Stimulated activated CD8-positive, alpha-beta memory T cell treated with anti-CD3 and anti-CD28 coated beads, Interleukin-2, amount 100 ng/mL, for 1 hour (primary cell): ENCODE results near the gene TIMP2.
"Not testable (repeated sequence)": the region's sequence is repeated elsewhere in the genome, so short reads cannot be mapped to it uniquely, and the experiment has no call there.

Experiments used
- DNase-seq, 2 donors: peaks; one replicate each; pipeline ENCODE4 v3.0.0-alpha.2; 2020; ENCODE audit warnings: low read depth in 2 of 2

TIMP2 gene, protein sequence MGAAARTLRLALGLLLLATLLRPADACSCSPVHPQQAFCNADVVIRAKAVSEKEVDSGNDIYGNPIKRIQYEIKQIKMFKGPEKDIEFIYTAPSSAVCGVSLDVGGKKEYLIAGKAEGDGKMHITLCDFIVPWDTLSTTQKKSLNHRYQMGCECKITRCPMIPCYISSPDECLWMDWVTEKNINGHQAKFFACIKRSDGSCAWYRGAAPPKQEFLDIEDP

DNA sequence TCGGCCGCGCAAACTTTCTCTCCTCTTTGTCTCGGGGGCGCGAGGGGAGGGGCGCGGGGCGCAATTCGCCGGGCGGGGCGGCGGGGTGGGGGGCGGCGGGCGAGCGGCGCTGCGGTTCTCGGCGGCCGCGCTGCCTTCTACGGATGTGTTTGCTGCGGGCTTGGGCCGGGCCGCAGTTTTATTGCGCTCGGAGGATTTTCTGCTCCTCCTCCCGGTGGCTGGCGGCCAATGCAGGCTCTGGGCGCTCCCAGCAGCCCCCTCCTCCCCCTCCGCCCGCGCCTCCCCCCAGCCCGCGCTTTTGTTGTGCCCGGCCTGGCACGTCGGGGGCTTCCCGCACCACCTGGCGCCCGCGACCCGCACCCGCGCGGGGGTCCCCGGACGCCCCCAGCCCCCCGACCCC is at the start of gene TIMP2:
TIMP2 (minus strand) TSS at position 154 of the 400 bp plus-strand sequence. CDS start 299 bp downstream, outside the sequence.
- DNase-seq: peak; percentile 44 to 49

DNA sequence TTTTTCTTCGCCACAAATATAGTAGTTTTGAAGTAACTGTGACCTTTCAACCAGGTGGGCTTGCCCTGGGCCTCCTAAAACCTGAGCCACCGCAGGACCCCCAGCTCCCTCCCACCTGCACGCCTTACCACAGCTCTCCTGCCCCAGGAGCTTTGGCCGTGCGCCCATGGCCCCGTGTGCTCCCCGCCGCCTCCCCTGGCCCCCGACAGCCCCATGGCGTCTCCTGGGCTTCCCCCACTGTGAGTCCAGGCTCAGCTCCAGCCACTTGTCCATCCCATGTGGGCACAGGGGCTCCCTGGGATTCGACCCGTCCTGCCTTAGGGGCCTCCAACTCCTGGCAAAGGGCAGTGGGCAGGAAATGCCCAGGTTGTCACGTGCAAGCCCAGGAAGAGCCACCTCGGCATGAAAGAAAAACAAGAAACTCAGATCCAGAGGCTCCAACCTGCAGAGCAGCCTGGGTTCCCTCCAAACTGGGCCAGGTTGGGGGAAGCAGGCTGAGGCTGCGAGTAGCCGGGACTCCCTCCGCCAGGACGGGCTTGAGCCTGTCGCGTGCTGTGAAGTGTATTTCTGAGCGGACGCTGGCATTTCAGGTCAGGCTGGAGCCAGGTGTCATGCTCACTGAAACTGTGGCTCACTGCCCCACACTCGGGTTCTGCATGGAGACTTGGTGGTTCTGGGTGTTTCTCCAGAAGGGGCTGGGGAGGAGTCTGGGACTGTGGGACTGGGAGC is 48.8 kb upstream of the TIMP2 start:
- DNase-seq: no peak

DNA sequence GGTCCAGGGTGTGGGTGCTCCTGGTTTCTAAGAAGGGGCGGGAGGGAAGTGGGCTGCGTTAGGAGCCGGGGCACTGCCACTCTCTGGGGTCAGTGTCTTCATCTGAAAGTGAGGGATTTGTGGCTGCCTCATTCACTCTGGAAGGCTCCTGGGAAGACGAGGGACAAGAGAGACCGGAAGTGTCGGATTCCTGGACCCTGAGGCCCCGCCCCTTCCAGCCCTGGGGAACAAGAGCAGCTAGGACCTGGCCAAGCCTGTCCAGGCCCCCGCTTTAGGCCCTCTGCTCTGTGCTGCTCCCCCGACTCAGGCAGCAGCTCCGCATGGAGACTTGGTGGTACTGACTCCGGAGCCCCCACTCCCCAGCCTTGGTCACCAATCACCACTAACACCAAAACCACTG is 48.0 kb upstream of the TIMP2 start:
- DNase-seq: no peak

- no peak for DNase-seq
Observed at GRCh38 chr17:78972507-78973105, 47.4 kb upstream of the TIMP2 start.

GRCh38 chr17:78971756-78972506 is 46.7 kb upstream of the TIMP2 start:
- DNase-seq: no peak

GRCh38 chr17:78970834-78971755 is 45.9 kb upstream of the TIMP2 start:
- peak; percentile 62 to 64 for DNase-seq

- DNase-seq: no peak
Observed at GRCh38 chr17:78969865-78970264, 44.7 kb upstream of the TIMP2 start.

DNA sequence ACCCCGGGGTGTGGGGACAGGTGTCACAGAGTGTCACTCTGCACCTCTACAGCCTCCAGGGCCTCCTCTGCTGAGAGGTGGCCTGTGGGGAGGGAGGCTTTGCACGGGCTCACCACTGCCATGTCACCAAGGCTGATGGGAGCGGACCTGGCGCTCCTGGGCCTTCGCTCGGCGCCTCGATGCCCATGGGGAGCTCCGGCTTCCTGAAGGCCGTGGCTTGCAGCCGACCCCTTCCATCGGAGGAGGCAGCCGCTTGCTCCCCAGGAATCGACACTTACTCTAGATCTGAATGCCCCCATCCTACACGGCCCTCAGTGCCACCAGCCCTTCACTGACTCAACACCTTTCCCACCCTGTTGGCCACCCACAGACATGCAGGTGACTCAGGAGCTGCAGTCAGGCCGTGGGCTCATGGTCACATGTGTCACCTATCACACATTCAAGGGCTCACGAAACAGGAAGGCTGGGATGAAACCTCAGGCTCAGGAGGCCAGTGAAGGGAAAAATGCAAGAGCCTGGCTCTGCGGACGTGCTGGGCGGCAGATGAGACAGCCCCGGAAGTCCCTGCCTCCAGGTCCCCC is 42.7 kb upstream of the TIMP2 start:
- DNase-seq: no peak

GRCh38 chr17:78966910-78967600 is 41.9 kb upstream of the TIMP2 start:
- DNase-seq: no peak

DNA sequence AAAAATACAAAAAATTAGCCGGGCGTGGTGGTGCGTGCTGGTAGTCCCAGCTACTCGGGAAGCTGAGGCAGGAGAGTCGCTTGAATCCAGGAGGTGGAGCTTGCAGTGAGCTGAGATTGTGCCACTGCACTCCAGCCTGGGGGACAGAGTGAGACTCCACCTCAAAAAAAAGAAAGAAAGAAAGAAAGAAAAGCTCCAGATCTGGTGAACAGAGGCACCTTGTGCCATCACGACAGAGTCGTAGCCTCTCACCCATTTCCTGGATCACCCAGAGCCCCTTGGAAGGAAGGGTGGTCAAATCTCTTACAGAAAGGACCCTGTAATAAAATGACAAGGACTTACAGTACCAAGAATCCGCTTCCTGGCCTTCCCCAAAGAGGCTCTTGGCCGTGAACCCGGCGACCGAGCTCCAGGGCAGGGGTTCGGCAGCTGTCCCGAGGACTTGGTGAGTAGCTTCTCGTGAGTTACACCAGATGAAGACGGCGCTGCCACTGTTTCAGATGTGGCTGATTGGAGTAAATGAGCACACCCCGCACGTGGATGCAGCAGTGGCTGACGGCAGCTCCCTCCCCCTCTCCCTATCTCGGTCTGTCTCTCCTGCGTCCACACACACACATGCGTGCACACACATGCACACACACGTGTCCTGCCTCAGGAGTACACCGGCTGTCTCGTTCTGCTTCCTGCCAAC is 41.1 kb upstream of the TIMP2 start:
- DNase-seq: no peak

GRCh38 chr17:78965491-78965924 is 40.3 kb upstream of the TIMP2 start:
- no peak for DNase-seq

GRCh38 chr17:78963378-78963777 is 38.2 kb upstream of the TIMP2 start:
- no peak for DNase-seq

GRCh38 chr17:78962984-78963348 is 37.8 kb upstream of the TIMP2 start:
- not testable (repeated sequence) for DNase-seq

GRCh38 chr17:78962345-78962983 is 37.3 kb upstream of the TIMP2 start:
- no peak for DNase-seq

- no peak for DNase-seq
Observed at GRCh38 chr17:78961571-78961970, 36.4 kb upstream of the TIMP2 start.

GRCh38 chr17:78960928-78961327 is 35.7 kb upstream of the TIMP2 start:
- no peak for DNase-seq

DNA sequence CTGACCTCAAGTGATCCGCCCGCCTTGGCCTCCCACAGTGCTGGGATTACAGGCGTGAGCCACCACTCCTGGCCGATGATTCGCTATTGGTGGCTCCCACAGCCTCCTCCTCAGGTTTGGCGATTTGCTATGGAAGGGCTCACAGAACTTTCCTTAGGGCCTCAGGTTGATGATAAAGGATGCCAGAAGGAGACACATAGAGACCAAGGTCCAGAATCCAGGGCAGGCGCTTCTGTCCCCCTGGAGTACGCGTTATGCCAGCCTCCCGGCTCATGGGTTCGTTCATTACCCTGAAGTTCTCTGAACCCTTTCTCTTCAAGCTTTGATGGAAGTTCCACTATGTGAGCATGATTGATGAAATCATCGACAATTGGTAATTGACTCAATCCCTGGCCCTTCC is 34.6 kb upstream of the TIMP2 start:
- no peak for DNase-seq

- no peak for DNase-seq
Observed at GRCh38 chr17:78958641-78959127, 33.5 kb upstream of the TIMP2 start.

GRCh38 chr17:78957128-78957527 is 31.9 kb upstream of the TIMP2 start:
- no peak for DNase-seq
